ENCODE measurements around the gene EXOSC7. TPM values are rescaled to one million over a fixed set of nuclear protein-coding genes. Genes with fewer than 3 reads are reported as not detected.

The EXOSC7 gene
- total RNA-seq, 2 experiments from 2014 or later: 28.1 to 28.4 TPM

DNA sequence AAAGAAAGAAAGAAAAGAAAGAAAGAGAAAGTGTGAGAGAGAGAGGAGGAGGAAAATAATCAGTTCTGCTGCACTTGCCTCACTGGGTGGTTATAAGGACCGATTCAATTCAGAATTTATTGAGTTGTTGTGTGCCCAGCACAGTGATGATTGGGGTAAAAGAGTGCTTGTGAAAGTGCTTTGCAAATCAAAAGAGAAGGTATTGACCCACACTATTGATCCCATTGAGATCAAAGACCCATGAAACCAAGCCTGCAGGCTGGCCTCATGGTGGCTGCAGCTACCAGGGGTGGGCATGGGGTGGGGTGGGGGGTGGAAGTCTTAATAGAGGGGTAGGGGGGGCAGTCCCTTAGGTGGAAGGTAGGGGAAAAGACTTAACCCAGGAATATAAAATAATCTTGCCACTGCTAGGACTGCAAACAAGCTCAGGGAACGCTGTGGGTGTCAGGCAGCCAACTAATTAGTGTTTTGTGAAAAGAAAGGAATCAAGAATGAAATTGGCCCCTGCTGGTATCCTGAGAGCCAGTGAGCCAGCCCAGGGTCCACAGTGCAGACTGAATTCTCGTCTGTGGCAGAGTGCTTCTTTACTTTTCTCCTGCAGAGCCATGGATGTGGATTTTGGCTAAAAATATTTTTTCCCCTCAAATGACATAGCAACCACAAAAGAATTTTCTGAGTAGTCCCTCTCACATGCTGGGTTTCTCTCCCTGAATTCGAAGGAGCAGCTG, 84.3 kb downstream of the EXOSC7 start:
- H3K9me3 Mint-ChIP-seq: no peaks in the 10 kb centered on the region
- DNase-seq (no peak), ATAC-seq (ENCODE audit: poor library complexity) (no peak)
- Histone ChIP-seq H3K27me3 (ENCODE audit: control insufficient read depth in 1 of 2, insufficient read depth in 2 of 2, low read length in 2 of 2) (no peaks in the 10 kb centered on the region), H3K4me1 (ENCODE audit: insufficient read depth, low read length) (peaks cover 10% of the 10 kb centered on the region), H3K4me3 (ENCODE audit: low read length) (no peak overlapping the region), H3K36me3 (ENCODE audit: insufficient read depth, low read length) (no peaks in the 10 kb centered on the region), H3K27ac (ENCODE audit: low read depth in 1 of 2, low read length in 2 of 2) (no peak overlapping the region), H3K9me3 (ENCODE audit: control insufficient read depth in 1 of 2, insufficient read depth in 1 of 2, low read length in 2 of 2) (no peaks in the 10 kb centered on the region)
- H3K27me3 Mint-ChIP-seq: no peaks in the 10 kb centered on the region
- TF ChIP-seq, protein P1, sequence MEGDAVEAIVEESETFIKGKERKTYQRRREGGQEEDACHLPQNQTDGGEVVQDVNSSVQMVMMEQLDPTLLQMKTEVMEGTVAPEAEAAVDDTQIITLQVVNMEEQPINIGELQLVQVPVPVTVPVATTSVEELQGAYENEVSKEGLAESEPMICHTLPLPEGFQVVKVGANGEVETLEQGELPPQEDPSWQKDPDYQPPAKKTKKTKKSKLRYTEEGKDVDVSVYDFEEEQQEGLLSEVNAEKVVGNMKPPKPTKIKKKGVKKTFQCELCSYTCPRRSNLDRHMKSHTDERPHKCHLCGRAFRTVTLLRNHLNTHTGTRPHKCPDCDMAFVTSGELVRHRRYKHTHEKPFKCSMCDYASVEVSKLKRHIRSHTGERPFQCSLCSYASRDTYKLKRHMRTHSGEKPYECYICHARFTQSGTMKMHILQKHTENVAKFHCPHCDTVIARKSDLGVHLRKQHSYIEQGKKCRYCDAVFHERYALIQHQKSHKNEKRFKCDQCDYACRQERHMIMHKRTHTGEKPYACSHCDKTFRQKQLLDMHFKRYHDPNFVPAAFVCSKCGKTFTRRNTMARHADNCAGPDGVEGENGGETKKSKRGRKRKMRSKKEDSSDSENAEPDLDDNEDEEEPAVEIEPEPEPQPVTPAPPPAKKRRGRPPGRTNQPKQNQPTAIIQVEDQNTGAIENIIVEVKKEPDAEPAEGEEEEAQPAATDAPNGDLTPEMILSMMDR (IDR thresholded peaks at IDR 0.05): no peak
- H3K27ac Mint-ChIP-seq: no peak overlapping the region
- peaks cover 11% of the 10 kb centered on the region for H3K4me1 Mint-ChIP-seq (ENCODE audit: low read depth)
- no peaks in the 10 kb centered on the region for H3K36me3 Mint-ChIP-seq (ENCODE audit: low read depth)
- ChIA-PET CTCF (no interaction called here), POLR2A (no interaction called here)
- no peak overlapping the region for H3K4me3 Mint-ChIP-seq
- intact Hi-C loops (cut with DNase I, micrococcal nuclease): no loop called here

Other genes starting within 250 kb of the EXOSC7 start
- gene ZNF501, start 246.6 kb upstream of the EXOSC7 start, total RNA-seq: under 1 TPM; 0.22 to 0.47 TPM
- gene KIAA1143, start 214.6 kb upstream of the EXOSC7 start, total RNA-seq: 10 to 100 TPM; 24.4 to 31.7 TPM
- gene KIF15, start 214.4 kb upstream of the EXOSC7 start, total RNA-seq: under 1 TPM; 0.08 to 0.11 TPM
- gene TMEM42, start 114.3 kb upstream of the EXOSC7 start, total RNA-seq: 1 to 10 TPM; 6.8 to 8.0 TPM
- gene TGM4, start 101.6 kb upstream of the EXOSC7 start, total RNA-seq: not detected
- gene ZDHHC3, start 70 bp upstream of the EXOSC7 start, total RNA-seq: 10 to 100 TPM; 34.4 to 34.6 TPM
- under 1 TPM; 0.34 to 0.36 TPM for gene CLEC3B, start 50.1 kb downstream of the EXOSC7 start, total RNA-seq
- 1 to 10 TPM; 1.7 to 1.8 TPM for gene CDCP1, start 170.1 kb downstream of the EXOSC7 start, total RNA-seq